ENCODE data around the gene OSBPL10. TPM values are rescaled to one million over a fixed set of nuclear protein-coding genes. Genes with fewer than 3 reads are reported as not detected.

The OSBPL10 gene
- total RNA-seq, 2 donors from 2014 or later, result 23.8 to 33.6 TPM

GRCh38 chr3:31892916-31893573 lies 88.0 kb downstream of the OSBPL10 start:
- peaks cover 38% of the 10 kb centered on the region for H3K4me1 Mint-ChIP-seq
- peaks cover 2% of the 10 kb centered on the region for H3K9me3 Mint-ChIP-seq
- Histone ChIP-seq H3K27me3 (ENCODE audit: control insufficient read depth, insufficient read depth, low read length, poor library complexity, severe bottlenecking) (no peaks in the 10 kb centered on the region), H3K9ac (ENCODE audit: extremely low read depth, low read length, poor library complexity, severe bottlenecking) (no peak overlapping the region), H3K36me3 (ENCODE audit: control insufficient read depth, insufficient read depth, low read length) (no peaks in the 10 kb centered on the region), H3K9me3 (ENCODE audit: control insufficient read depth, low read length) (no peaks in the 10 kb centered on the region), H3K27ac (ENCODE audit: low read depth, low read length) (no peak overlapping the region), H3K4me1 (ENCODE audit: control insufficient read depth, insufficient read depth, low read length) (no peaks in the 10 kb centered on the region), H3K4me3 (ENCODE audit: low read length) (no peak overlapping the region)
- H3K4me3 Mint-ChIP-seq, result no peak overlapping the region
- no peaks in the 10 kb centered on the region for H3K27me3 Mint-ChIP-seq (ENCODE audit: insufficient read depth)
- peak overlapping the region; percentile 40 for H3K27ac Mint-ChIP-seq
- 84 to 89% methylated on average over 3 to 4 of the region's 4 CpGs for WGBS, 2 experiments (ENCODE audit: insufficient coverage in 1 of 2, insufficient read length in 1 of 2)
- no peaks in the 10 kb centered on the region for H3K36me3 Mint-ChIP-seq (ENCODE audit: low read depth)
- no peak for DNase-seq
- no peak for TF ChIP-seq CTCF (conservative IDR thresholded peaks at IDR 0.05)

- TF ChIP-seq CTCF (conservative IDR thresholded peaks at IDR 0.05), result no peak
- Histone ChIP-seq H3K9me3 (ENCODE audit: control insufficient read depth, low read length) (no peaks in the 10 kb centered on the region), H3K4me1 (ENCODE audit: control insufficient read depth, insufficient read depth, low read length) (no peaks in the 10 kb centered on the region), H3K36me3 (ENCODE audit: control insufficient read depth, insufficient read depth, low read length) (no peaks in the 10 kb centered on the region), H3K27me3 (ENCODE audit: control insufficient read depth, insufficient read depth, low read length, poor library complexity, severe bottlenecking) (no peaks in the 10 kb centered on the region), H3K9ac (ENCODE audit: extremely low read depth, low read length, poor library complexity, severe bottlenecking) (no peak overlapping the region), H3K27ac (ENCODE audit: low read depth, low read length) (no peak overlapping the region), H3K4me3 (ENCODE audit: low read length) (no peak overlapping the region)
- Mint-ChIP-seq H3K27ac (peak overlapping the region; percentile 40), H3K27me3 (ENCODE audit: insufficient read depth) (no peaks in the 10 kb centered on the region), H3K9me3 (peaks cover 2% of the 10 kb centered on the region), H3K4me1 (peaks cover 38% of the 10 kb centered on the region), H3K4me3 (no peak overlapping the region), H3K36me3 (ENCODE audit: low read depth) (no peaks in the 10 kb centered on the region)
- peak; percentile 58 for DNase-seq
- WGBS, 2 experiments (ENCODE audit: insufficient coverage in 1 of 2, insufficient read length in 1 of 2), result 88 to 100% methylated on average over 4 to 5 of the region's 5 CpGs
Observed at GRCh38 chr3:31892500-31892899, 88.6 kb downstream of the OSBPL10 start.

- Mint-ChIP-seq H3K4me3 (no peak overlapping the region), H3K27me3 (ENCODE audit: insufficient read depth) (no peaks in the 10 kb centered on the region), H3K27ac (no peak overlapping the region), H3K9me3 (peaks cover 2% of the 10 kb centered on the region), H3K36me3 (ENCODE audit: low read depth) (no peaks in the 10 kb centered on the region), H3K4me1 (peaks cover 34% of the 10 kb centered on the region)
- 90 to 93% methylated on average over 11 of the region's 11 CpGs for WGBS, 2 experiments (ENCODE audit: insufficient coverage in 1 of 2, insufficient read length in 1 of 2)
- Histone ChIP-seq H3K27ac (ENCODE audit: low read depth, low read length) (no peak overlapping the region), H3K9ac (ENCODE audit: extremely low read depth, low read length, poor library complexity, severe bottlenecking) (no peak overlapping the region), H3K4me3 (ENCODE audit: low read length) (no peak overlapping the region), H3K9me3 (ENCODE audit: control insufficient read depth, low read length) (no peaks in the 10 kb centered on the region), H3K36me3 (ENCODE audit: control insufficient read depth, insufficient read depth, low read length) (no peaks in the 10 kb centered on the region), H3K27me3 (ENCODE audit: control insufficient read depth, insufficient read depth, low read length, poor library complexity, severe bottlenecking) (no peaks in the 10 kb centered on the region), H3K4me1 (ENCODE audit: control insufficient read depth, insufficient read depth, low read length) (no peaks in the 10 kb centered on the region)
- DNase-seq, result no peak
- no peak for TF ChIP-seq CTCF (conservative IDR thresholded peaks at IDR 0.05)
Observed at GRCh38 chr3:31891876-31892455, 89.1 kb downstream of the OSBPL10 start.
